Heart left ventricle (tissue), 16 donors: ENCODE results near the gene EEF1AKMT2. TPM values are rescaled to one million over a fixed set of nuclear protein-coding genes. Genes with fewer than 3 reads are reported as not detected.

Experiments used
- ATAC-seq, 4 donors: fragments of 200-7000 bp; cut with Tn5 transposase; one replicate each; pipeline ENCODE4 v1.9.1; 2020 to 2022; ENCODE audit warnings: moderate library complexity in 4 of 4, mild to moderate bottlenecking in 3 of 4, moderate number of reproducible peaks in 1 of 4
- DNase-seq, 5 donors: peaks; one replicate each; pipeline ENCODE4 v3.0.0-alpha.2; 2020
- H3K27ac ChIP-seq, 12 donors: fragments of 200-600 bp; sonication (generic) in 4 of 12; one replicate each; pipeline versions ENCODE4 v1.5.0 to v1.8.0; 2016 to 2022; ENCODE audit warnings: mild to moderate bottlenecking in 2 of 12
- H3K27me3 ChIP-seq, 9 donors: fragments of 200-600 bp; sonication (generic) in 2 of 9; one replicate each; pipeline versions ENCODE4 v1.5.1 to v1.8.0; 2016 to 2022; ENCODE audit warnings: mild to moderate bottlenecking in 3 of 9
- H3K36me3 ChIP-seq, 9 donors: fragments of 200-600 bp; sonication (generic) in 2 of 9; one replicate each; pipeline versions ENCODE4 v1.5.0 to v1.8.0; 2018 to 2022; ENCODE audit warnings: mild to moderate bottlenecking in 2 of 9
- H3K4me1 ChIP-seq, 12 donors: fragments of 200-600 bp; sonication (generic) in 4 of 12; one replicate each; pipeline versions ENCODE4 v1.5.0 to v1.8.0; 2016 to 2022; ENCODE audit warnings: mild to moderate bottlenecking in 3 of 12
- H3K4me3 ChIP-seq, 12 donors: fragments of 200-600 bp; sonication (generic) in 4 of 12; one replicate each; pipeline versions ENCODE4 v1.5.0 to v1.8.0; 2017 to 2022; ENCODE audit warnings: mild to moderate bottlenecking in 9 of 12, moderate library complexity in 4 of 12
- H3K9me3 ChIP-seq, 12 donors: fragments of 200-600 bp; sonication (generic) in 4 of 12; one replicate each; pipeline versions ENCODE4 v1.5.0 to v1.8.0; 2016 to 2022; ENCODE audit warnings: mild to moderate bottlenecking in 1 of 12
- POLR2A ChIP-seq, 2 donors: fragments of 450-650 bp; IDR thresholded peaks; one replicate each; pipeline ENCODE4 v1.6.1; 2017; ENCODE audit warnings: antibody characterized with exemption in 2 of 2, mild to moderate bottlenecking in 2 of 2, moderate library complexity in 2 of 2
- WGBS, 4 donors: extraction: QIAGEN DNeasy Blood & Tissue Kit in 2 of 4; methylation state at CpG; one replicate each; pipeline versions ENCODE4 v1.1.5 to v1.1.7; 2013 to 2018; 5-methylcytosine and 5-hydroxymethylcytosine counted together
- intact Hi-C, 10 donors: fragments of 100-400 bp; cut with DNase I; formaldehyde crosslinking; loops; one replicate each; pipeline versions ENCODE4 v1.11.1 to v1.14.2; 2022
- polyA plus RNA-seq, 2 donors: library from polyadenylated mRNA; stranded (reverse); fragments of 200-250 nt; gene quantifications; one replicate each; pipeline ENCODE4 v1.2.3, GENCODE V29; 2013
- total RNA-seq, 9 donors: library from RNA; depleted of rRNA in 2 of 9; stranded (reverse); fragments of >200 nt in 2 of 9; fragmentation: NEBNext Ultra II Directional in 3 of 9; extraction: Animal tissue kit (Norgen Biotek cat#: 25700) in 3 of 9; gene quantifications; one replicate each; pipeline versions ENCODE4 v1.1.0 to v1.2.4, GENCODE V29; 2016 to 2023
- TF ChIP-seq, protein P1 (sequence below), 12 donors: fragments of 200-600 bp; sonication (generic) in 4 of 12; IDR thresholded peaks; one replicate each; pipeline versions ENCODE4 v1.5.0 to v1.8.0; 2018 to 2022; ENCODE audit warnings: antibody characterized with exemption in 12 of 12, mild to moderate bottlenecking in 5 of 12
- donor health status: ischemic (EF 13 %, LVEDD 7.1; RV severe dilation, severe dysfunction).
- donor health status: healthy with polysubstance abuse.
- donor health status: DM: no; HTN: yes; CAD: no.
- donor health status: DM: no; HTN: no; CAD: no.
- donor health status: ischemic (EF 25% LVEDD 6.9; RV normal size, moderate dysfunction).
- donor health status: ischemic (EF 25% LVEDD 5.7; RV mildly dilated, moderate dysfunction).
- donor health status: healthy.
- donor health status: DM: yes; HTN: yes; CAD: no.
- donor health status: ischemic (EF 35%, LVEDD 5.7; RV mildly dilated, moderate dysfunction).
- donor health status: nonischemic (EF 11% LVEDD 7.7; RV severe dilation, severe dysfunction).
- donor health status: DM: yes; HTN: yes; CAD: no.
- donor health status: PGD.
- donor health status: ischemic (EF 29% LVEDD 5.4; RV normal size, mild dysfunction).
- donor health status: nonischemic (EF 23%, LVEDD 6.1; RV moderate dilation, normal function).

EEF1AKMT2 gene
- total and polyA plus RNA-seq, 11 donors = 3.6 to 14.8 (median 10.9) TPM

DNA sequence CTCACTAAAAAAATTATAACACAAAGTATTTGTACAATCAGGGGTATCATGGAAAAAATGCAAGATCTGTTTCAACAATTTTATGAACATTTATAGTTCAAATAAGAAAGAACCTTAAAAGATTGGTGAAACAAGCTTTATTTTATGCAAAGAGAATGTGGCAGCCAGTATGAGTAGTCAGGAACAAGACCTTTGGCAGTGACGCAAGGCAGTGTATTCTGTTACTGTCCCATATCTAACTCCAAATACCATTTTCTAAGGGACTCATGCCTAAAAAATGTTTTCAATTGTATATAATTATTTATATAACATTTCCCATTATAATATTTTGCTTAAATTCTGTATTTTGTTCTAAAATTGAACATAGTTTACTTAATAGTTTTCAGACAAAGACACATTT is 28.4 kb downstream of the EEF1AKMT2 start:
- Histone ChIP-seq H3K9me3 (no peaks in the 10 kb centered on the region), H3K4me1 (no peaks in the 10 kb centered on the region), H3K36me3 (peaks cover 0 to 88% (median 63%) of the 10 kb centered on the region in 9 donors), H3K27ac (no peak overlapping the region), H3K4me3 (no peak overlapping the region), H3K27me3 (no peaks in the 10 kb centered on the region)
- intact Hi-C loops = no loop called here
- ATAC-seq (no peak), DNase-seq (no peak)
- 94 to 96% (median 95%) methylated on average over 1 of the region's 1 CpG for WGBS, 4 donors
- TF ChIP-seq POLR2A (IDR thresholded peaks at IDR 0.05) = no peak
- TF ChIP-seq, protein P1, sequence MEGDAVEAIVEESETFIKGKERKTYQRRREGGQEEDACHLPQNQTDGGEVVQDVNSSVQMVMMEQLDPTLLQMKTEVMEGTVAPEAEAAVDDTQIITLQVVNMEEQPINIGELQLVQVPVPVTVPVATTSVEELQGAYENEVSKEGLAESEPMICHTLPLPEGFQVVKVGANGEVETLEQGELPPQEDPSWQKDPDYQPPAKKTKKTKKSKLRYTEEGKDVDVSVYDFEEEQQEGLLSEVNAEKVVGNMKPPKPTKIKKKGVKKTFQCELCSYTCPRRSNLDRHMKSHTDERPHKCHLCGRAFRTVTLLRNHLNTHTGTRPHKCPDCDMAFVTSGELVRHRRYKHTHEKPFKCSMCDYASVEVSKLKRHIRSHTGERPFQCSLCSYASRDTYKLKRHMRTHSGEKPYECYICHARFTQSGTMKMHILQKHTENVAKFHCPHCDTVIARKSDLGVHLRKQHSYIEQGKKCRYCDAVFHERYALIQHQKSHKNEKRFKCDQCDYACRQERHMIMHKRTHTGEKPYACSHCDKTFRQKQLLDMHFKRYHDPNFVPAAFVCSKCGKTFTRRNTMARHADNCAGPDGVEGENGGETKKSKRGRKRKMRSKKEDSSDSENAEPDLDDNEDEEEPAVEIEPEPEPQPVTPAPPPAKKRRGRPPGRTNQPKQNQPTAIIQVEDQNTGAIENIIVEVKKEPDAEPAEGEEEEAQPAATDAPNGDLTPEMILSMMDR (IDR thresholded peaks at IDR 0.05) = no peak

DNA sequence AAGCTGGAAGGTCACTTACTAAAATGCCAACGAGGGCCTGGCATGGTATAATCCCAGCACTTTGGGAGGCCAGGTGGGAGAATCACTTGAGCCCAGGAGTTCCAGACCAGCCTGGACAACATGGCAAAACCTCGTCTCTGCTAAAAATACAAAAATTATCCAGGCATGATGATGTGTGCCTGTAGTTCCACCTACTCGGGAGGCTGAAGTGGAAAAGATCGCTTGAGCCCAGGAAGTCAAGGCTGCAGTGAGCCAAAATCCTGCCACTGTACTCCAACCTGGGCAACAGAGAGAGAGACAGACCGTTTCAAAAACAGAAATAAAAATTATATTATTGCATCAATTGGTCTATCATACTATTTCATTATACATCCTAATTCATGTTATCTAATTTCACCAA is 29.4 kb downstream of the EEF1AKMT2 start:
- Histone ChIP-seq H3K27ac (no peak overlapping the region), H3K9me3 (no peaks in the 10 kb centered on the region), H3K36me3 (peaks cover 0 to 84% (median 58%) of the 10 kb centered on the region in 9 donors), H3K27me3 (no peaks in the 10 kb centered on the region), H3K4me1 (peaks cover 0 to 10% (median 7%) of the 10 kb centered on the region in 12 donors), H3K4me3 (no peak overlapping the region)
- DNase-seq = no peak
- no peak for ATAC-seq
- WGBS, 4 donors = 82 to 89% (median 87%) methylated on average over 5 of the region's 5 CpGs
- TF ChIP-seq POLR2A (IDR thresholded peaks at IDR 0.05) = no peak
- TF ChIP-seq, protein P1 (IDR thresholded peaks at IDR 0.05) = no peak
- intact Hi-C loops = no loop called here

GRCh38 chr10:124756156-124756903 is 35.4 kb downstream of the EEF1AKMT2 start:
- intact Hi-C loops = loop anchor here in 2 of 10 donors (5.0 to 10.0 kb wide), 2 partner anchors 36 to 68 kb away; partner anchors contain the start of gene EEF1AKMT2 (in 1 of the 2)
- peaks cover 0 to 36% (median 18%) of the 10 kb centered on the region in 12 donors for H3K4me1 ChIP-seq
- H3K4me3 ChIP-seq = no peak overlapping the region
- H3K36me3 ChIP-seq = peaks cover 0 to 56% (median 37%) of the 10 kb centered on the region in 9 donors
- DNase-seq (no peak), ATAC-seq (no peak)
- no peak for TF ChIP-seq POLR2A (IDR thresholded peaks at IDR 0.05)
- TF ChIP-seq, protein P1 (IDR thresholded peaks at IDR 0.05) = no peak
- no peaks in the 10 kb centered on the region for H3K9me3 ChIP-seq
- peak overlapping the region in 9 of 12 donors; percentile 2 to 71 (median 17) for H3K27ac ChIP-seq
- 70 to 76% (median 73%) methylated on average over 5 of the region's 5 CpGs for WGBS, 4 donors
- H3K27me3 ChIP-seq = no peaks in the 10 kb centered on the region

GRCh38 chr10:124755581-124755980 is 36.1 kb downstream of the EEF1AKMT2 start:
- Histone ChIP-seq H3K27me3 (no peaks in the 10 kb centered on the region), H3K4me3 (no peak overlapping the region), H3K27ac (peak overlapping the region in 7 of 12 donors; percentile 2 to 71 (median 19)), H3K36me3 (peaks cover 0 to 49% (median 29%) of the 10 kb centered on the region in 9 donors), H3K9me3 (no peaks in the 10 kb centered on the region), H3K4me1 (peaks cover 0 to 36% (median 18%) of the 10 kb centered on the region in 12 donors)
- DNase-seq = no peak
- no peak for TF ChIP-seq POLR2A (IDR thresholded peaks at IDR 0.05)
- TF ChIP-seq, protein P1 (IDR thresholded peaks at IDR 0.05) = no peak
- peak in 2 of 4 donors; percentile 49 to 50 for ATAC-seq
- intact Hi-C loops = loop anchor here in 2 of 10 donors (5.0 to 10.0 kb wide), 2 partner anchors 37 to 69 kb away; partner anchors contain the start of gene EEF1AKMT2 (in 1 of the 2)
- WGBS, 4 donors = 56 to 65% (median 59%) methylated on average over 2 of the region's 2 CpGs
